ENCODE measurements around the gene C11orf98.

The C11orf98 gene

GRCh38 chr11:62615521-62615920 is 49.5 kb downstream of the C11orf98 start:
- DNase-seq (ENCODE audit: insufficient read length, low spot score) (no peak), FAIRE-seq (no peak)

- DNase-seq (ENCODE audit: insufficient read length, low spot score): no peak
- no peak for FAIRE-seq
Observed at GRCh38 chr11:62614275-62614674, 50.7 kb downstream of the C11orf98 start.

- FAIRE-seq (no peak), DNase-seq (ENCODE audit: insufficient read length, low spot score) (no peak)
Observed at GRCh38 chr11:62613291-62613778, 51.7 kb downstream of the C11orf98 start.
